Activated CD8-positive, alpha-beta memory T cell treated with anti-CD3 and anti-CD28 coated beads, Interleukin-2, amount 50 U/mL, for 1 hour (primary cell): ENCODE results near the gene PGRMC2.
"Not testable (repeated sequence)": the region's sequence is repeated elsewhere in the genome, so short reads cannot be mapped to it uniquely, and the experiment has no call there.

Experiments
- DNase-seq: peaks from one replicate; pipeline ENCODE4 v3.0.0-alpha.2; 2020; ENCODE audit errors: extremely low read depth

Gene PGRMC2

GRCh38 chr4:128267745-128268144 lies 19.9 kb downstream of the PGRMC2 start:
- no peak for DNase-seq

DNA sequence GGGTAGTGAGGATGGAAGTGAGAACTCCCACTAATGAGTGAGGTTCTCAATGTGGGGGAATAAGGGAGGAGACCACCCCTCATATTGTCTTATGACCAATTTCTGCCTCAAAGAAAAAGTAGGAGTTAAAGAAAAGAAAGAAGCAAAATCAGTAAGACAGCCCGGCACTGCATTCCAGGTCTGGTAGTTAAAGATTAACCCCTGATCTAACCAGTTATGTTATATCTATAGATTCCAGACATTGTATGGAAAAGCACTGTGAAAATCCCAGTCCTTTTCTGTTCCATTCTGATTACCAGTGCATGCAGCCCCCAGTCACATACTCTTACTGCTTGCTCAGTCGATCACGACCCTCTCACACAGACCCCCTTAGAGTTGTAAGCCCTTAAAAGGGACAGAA lies 20.4 kb downstream of the PGRMC2 start:
- DNase-seq: not testable (repeated sequence)

- not testable (repeated sequence) for DNase-seq
Measured at GRCh38 chr4:128265550-128265949, 22.1 kb downstream of the PGRMC2 start.

- DNase-seq: not testable (repeated sequence)
Measured at GRCh38 chr4:128259889-128260288, 27.7 kb downstream of the PGRMC2 start.

GRCh38 chr4:128258166-128258565 lies 29.4 kb downstream of the PGRMC2 start:
- DNase-seq: not testable (repeated sequence)

DNA sequence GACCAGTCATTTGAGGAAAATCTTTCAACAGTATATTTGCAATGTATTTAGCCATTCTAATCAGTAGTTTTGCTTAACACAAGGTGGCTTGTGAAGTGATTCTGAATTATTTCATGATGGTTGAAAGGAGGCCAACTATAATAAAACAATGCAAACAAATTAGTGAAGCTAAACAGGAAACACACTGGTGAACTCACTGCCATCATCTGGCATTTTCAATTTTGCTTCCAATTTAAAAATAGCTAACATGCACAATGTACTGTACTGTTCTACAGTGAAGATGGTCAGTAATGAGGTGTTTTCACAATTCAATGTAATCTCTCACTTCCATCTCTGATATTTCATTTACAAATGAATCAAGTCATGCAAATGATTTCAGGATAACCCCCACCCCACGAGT lies 31.1 kb downstream of the PGRMC2 start:
- no peak for DNase-seq

GRCh38 chr4:128255906-128256305 lies 31.7 kb downstream of the PGRMC2 start:
- DNase-seq: no peak

- DNase-seq: no peak
Measured at GRCh38 chr4:128249787-128250668, 37.6 kb downstream of the PGRMC2 start.

DNA sequence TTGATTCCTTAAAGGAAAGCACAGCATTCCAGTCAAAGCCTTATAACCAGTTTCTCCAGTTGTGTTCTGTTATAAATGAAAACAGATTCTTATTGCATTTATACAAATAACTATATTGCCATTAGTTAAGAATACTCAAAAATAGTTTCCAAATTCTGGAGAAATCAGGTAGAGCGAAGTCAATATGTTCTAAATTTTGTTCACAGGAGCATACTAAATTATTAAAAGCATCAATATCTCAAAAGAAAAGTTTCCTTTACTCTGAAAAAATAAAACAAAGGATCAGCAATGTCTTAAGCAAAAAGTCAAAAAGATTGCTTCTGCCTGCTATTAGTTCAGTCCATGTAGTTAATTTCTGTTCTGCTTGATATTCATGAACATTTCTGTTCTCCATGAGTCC lies 39.7 kb downstream of the PGRMC2 start:
- no peak for DNase-seq

- DNase-seq: not testable (repeated sequence)
Measured at GRCh38 chr4:128245391-128245790, 42.2 kb downstream of the PGRMC2 start.

DNA sequence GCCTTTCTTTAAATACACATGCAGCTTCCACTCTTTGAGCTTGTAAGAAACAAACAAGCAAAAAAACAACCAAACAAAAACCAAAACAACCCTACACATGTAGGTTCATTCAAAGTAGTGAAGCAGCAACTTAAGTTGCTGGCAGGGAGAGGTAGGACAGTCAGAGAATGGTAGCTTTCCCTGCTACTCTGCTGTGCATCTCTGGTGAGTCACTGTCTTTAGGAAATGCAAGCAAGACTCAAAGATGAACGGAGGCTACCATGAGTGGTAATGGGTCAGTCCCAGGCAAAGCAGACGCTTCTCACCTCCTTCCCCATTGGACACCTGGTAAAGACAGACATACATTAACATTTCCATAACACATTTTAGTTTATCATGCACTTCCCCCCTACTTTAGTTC lies 43.2 kb downstream of the PGRMC2 start:
- DNase-seq: no peak

- no peak for DNase-seq
Measured at GRCh38 chr4:128242601-128243000, 45.0 kb downstream of the PGRMC2 start.

- no peak for DNase-seq
Measured at GRCh38 chr4:128241981-128242380, 45.6 kb downstream of the PGRMC2 start.

- DNase-seq: no peak
Measured at GRCh38 chr4:128241425-128241913, 46.1 kb downstream of the PGRMC2 start.

GRCh38 chr4:128241019-128241418 lies 46.6 kb downstream of the PGRMC2 start:
- DNase-seq: no peak

- no peak for DNase-seq
Measured at GRCh38 chr4:128234836-128235235, 52.8 kb downstream of the PGRMC2 start.

- DNase-seq: no peak
Measured at GRCh38 chr4:128232719-128233118, 54.9 kb downstream of the PGRMC2 start.

DNA sequence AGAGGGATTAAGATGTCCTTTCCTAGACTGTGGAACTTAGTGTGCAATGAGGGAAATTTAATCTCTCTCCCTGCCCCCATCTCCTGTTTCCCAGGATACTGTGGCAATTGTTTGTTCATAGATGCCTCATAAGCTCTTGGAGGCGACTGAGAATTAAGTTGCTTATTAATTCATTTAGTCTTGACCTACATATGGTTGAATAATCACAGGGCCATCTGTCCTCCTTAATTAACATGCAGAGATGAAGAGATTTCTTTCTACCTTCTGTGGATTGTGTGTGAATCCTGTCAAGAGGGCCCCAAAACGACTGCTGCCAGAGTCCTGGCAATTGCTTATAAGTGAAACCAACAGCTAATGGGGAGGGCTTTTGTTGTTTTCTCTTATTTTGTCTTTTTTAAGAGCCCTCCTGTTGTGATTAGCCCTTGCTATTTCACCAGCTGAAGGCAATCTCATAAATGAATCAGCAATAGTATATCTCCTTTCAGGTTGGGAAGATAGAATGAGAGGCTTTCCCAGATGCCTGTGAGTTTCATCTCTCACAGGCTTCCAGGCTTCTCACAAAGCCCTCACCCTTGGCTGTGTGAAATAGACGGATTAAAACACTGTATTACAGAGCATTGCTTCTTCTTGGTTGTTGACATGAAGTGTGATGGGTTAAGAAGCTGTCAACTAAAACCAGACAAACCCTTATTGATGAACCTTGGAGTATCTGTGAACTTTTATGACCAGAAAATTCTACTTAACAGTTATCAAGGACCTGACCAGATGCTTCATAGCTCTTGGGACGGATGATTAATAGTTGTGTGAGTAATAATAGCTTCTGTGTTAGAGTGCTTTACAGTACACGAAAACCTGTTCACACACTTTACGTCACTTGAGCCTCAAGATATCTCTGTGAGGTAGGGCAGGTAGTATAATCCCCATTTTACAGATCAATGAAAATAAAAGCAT lies 58.5 kb downstream of the PGRMC2 start:
- DNase-seq: no peak

DNA sequence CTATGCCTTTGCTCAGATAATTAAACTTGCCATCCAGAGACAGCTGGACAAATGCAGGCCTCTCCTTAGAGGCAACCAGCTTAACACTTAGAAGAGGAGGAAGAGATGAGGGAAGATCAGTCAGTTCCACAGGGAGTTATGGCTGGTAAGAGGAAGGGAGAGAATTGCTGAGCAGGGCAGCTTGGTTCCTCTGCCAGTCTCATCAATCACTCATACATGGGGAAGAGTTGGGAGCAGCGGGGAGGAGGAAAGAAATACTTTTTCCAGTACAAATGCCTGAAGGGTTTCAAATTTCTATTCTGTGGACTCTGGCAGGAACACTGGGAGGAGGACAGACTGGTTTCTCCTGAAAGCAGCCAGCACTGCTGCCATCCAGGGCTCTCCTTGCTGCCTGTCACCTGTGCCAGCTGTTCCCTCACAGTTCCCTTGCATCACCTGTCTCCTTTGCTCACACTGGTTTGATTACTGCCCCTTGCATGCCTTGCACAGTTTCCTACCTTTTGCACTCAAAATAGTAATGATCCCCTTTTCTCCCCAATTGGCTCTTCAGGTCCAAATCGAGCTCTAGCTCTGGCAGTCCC lies 59.5 kb downstream of the PGRMC2 start:
- DNase-seq: no peak

GRCh38 chr4:128225148-128225547 lies 62.5 kb downstream of the PGRMC2 start:
- no peak for DNase-seq

DNA sequence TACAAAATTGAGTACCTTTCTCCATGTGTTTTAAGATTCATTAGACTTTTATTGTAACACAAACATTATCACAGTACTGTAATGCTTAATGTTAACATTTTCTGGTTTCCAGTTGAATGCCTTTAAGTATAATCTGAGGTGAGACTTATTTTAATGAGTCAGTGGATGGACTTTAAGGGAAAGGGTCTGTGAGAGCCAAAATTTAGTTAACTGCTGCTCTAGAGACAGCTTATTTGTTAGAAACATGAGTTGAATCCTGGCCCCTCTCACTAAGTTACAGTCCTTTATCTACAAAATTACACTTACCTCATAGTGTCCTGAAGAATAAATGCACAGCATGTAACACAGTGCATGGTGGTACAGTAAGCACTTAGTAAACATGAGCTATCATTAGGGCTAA lies 66.0 kb downstream of the PGRMC2 start:
- no peak for DNase-seq
